Dendritic cell treated with granulocyte-macrophage colony-stimulating factor and Interleukin-4, amounts not matched to agents 40 ng/mL and 50 ng/mL, for 4 days (primary cell): ENCODE data around the gene KRT80.

Experiments
- H3K27ac Mint-ChIP-seq: one replicate; pipeline ENCODE4 v1.8.0; 2022; ENCODE audit warnings: mild to moderate bottlenecking, mixed read lengths
- H3K27me3 Mint-ChIP-seq: one replicate; pipeline ENCODE4 v1.8.0; 2022; ENCODE audit warnings: mild to moderate bottlenecking, mixed read lengths
- H3K36me3 Mint-ChIP-seq: one replicate; pipeline ENCODE4 v1.8.0; 2022; ENCODE audit warnings: low read depth, mixed read lengths
- H3K4me1 Mint-ChIP-seq: one replicate; pipeline ENCODE4 v1.8.0; 2022; ENCODE audit warnings: low read depth, mixed read lengths
- H3K4me3 Mint-ChIP-seq: one replicate; pipeline ENCODE4 v1.8.0; 2022; ENCODE audit warnings: mild to moderate bottlenecking, moderate library complexity, mixed read lengths
- H3K9me3 Mint-ChIP-seq: one replicate; pipeline ENCODE4 v1.8.0; 2022; ENCODE audit warnings: mixed read lengths
- intact Hi-C: fragments of 100-400 bp; cut with micrococcal nuclease; formaldehyde crosslinking; loops from one replicate; pipeline ENCODE4 v1.15.0; 2022

Gene KRT80

DNA sequence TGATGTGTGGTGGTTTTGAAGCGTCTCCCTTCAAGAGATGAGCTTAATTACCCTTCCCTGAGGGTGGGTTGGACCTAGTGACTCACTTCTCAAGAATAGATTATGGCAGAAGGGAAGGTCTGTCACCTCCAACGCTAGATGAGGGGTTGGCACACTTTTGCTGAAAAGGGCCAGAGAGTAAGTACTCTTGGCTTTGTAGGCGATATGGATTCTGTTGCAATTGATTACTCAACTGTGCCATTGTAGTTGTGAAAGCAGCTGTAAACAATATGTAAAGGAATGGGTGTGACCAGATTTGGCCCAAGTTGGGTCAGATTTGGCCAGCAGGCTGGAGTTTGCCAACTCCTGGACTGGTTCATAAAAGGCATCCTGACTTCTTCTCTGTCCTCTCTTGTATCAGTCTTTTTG is 59.1 kb downstream of the KRT80 start:
- no peaks in the 10 kb centered on the region for H3K9me3 Mint-ChIP-seq
- H3K27ac Mint-ChIP-seq = no peak overlapping the region
- H3K36me3 Mint-ChIP-seq = no peaks in the 10 kb centered on the region

DNA sequence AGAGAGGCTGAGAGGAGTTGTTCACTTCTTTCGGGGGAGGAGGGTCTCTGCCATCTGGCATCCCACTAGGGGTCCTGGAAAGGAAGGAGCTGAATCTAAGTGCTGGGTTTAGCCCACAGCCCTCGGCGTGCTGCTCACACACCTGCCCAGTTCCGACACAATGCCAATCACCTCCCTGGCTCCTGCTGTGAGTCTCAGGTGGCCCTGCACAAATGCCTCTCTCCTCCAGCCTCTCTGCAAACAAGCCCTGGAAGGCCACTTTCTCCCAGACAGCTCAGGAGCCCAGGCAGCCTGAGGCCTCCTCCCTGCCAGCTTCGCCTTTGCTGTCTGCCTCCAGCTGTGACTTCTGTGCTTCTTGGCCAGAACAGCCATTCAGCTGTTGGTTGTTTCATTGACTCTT is 61.1 kb downstream of the KRT80 start:
- no peak overlapping the region for H3K27ac Mint-ChIP-seq
- H3K4me3 Mint-ChIP-seq = no peak overlapping the region
- H3K36me3 Mint-ChIP-seq = no peaks in the 10 kb centered on the region
- no peaks in the 10 kb centered on the region for H3K9me3 Mint-ChIP-seq
- intact Hi-C loops = no loop called here
- H3K4me1 Mint-ChIP-seq = peaks cover 29% of the 10 kb centered on the region
- peaks cover 29% of the 10 kb centered on the region for H3K27me3 Mint-ChIP-seq

More for the DNA sequence above, 59.1 kb downstream of the KRT80 start:
- no peak overlapping the region for H3K4me3 Mint-ChIP-seq
- H3K27me3 Mint-ChIP-seq = peaks cover 22% of the 10 kb centered on the region
- H3K4me1 Mint-ChIP-seq = peaks cover 20% of the 10 kb centered on the region
- intact Hi-C loops = no loop called here

- Mint-ChIP-seq H3K27ac (no peak overlapping the region), H3K9me3 (no peaks in the 10 kb centered on the region)
- intact Hi-C loops = no loop called here
These were observed 63.9 kb downstream of the KRT80 start for GRCh38 chr12:52127683-52128450.

DNA sequence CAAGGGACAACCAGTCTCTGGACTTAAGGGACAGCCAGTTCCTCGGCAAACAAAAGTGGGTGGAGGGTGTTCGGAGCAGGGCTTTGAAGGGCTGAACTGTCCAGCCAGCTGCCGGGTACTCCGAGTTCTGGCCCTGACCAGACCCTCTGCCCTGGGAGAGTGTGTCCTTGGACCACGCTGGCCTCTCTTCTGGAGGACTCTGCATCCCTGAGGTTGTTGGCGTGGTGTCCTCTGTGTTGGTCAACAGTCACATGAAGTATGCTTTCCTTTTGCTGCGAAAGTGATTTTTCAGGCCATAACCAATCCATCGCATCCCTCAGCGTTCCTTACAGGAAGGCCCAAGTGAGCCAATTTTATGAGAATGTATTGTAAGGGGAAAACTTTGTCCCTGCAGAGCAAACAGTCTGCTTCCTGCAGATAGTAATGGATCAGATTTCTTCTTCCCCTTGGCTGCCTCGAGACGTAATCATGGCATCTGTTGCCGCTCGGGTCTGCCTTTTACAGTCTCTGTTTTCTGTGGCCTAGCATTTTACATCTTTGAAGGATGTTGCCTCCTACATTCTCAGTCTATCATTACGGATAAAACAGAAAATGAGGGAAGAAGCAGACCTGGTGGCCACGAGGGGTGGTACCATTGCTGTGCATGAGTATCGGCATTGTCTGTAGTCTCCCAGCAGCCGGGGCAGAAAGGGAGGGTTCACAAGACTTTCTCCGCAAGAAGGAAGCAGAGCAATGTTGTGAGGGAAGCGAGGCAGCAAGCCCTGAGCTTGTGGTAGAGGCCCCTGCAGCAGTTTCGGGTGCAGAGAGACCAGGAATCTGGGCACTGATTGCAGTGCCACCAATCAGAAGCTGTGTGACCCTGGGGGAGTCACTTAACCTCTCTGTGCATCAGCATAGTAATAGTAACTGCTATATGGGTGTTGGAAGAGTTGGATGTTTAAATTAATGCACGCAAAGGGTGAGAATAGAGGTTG is 64.9 kb downstream of the KRT80 start:
- Mint-ChIP-seq H3K4me1 (peaks cover 17% of the 10 kb centered on the region), H3K4me3 (peak overlapping the region; percentile 14)
- intact Hi-C loops = no loop called here

More at GRCh38 chr12:52127683-52128450, 63.9 kb downstream of the KRT80 start:
- Mint-ChIP-seq H3K36me3 (no peaks in the 10 kb centered on the region), H3K4me3 (no peak overlapping the region), H3K4me1 (peaks cover 21% of the 10 kb centered on the region), H3K27me3 (peaks cover 44% of the 10 kb centered on the region)

GRCh38 chr12:52126050-52126604 is 65.7 kb downstream of the KRT80 start:
- H3K4me3 Mint-ChIP-seq = no peak overlapping the region
- no peaks in the 10 kb centered on the region for H3K9me3 Mint-ChIP-seq
- intact Hi-C loops = no loop called here
- peaks cover 58% of the 10 kb centered on the region for H3K27me3 Mint-ChIP-seq
- H3K4me1 Mint-ChIP-seq = peaks cover 20% of the 10 kb centered on the region
- no peak overlapping the region for H3K27ac Mint-ChIP-seq
- no peaks in the 10 kb centered on the region for H3K36me3 Mint-ChIP-seq

More for the DNA sequence above, 64.9 kb downstream of the KRT80 start:
- Mint-ChIP-seq H3K27me3 (peaks cover 52% of the 10 kb centered on the region), H3K27ac (peak overlapping the region; percentile 52), H3K9me3 (no peaks in the 10 kb centered on the region), H3K36me3 (no peaks in the 10 kb centered on the region)

- intact Hi-C loops = no loop called here
- Mint-ChIP-seq H3K36me3 (no peaks in the 10 kb centered on the region), H3K27me3 (peaks cover 60% of the 10 kb centered on the region), H3K4me3 (no peak overlapping the region), H3K27ac (no peak overlapping the region), H3K4me1 (peaks cover 24% of the 10 kb centered on the region), H3K9me3 (no peaks in the 10 kb centered on the region)
These were observed 66.3 kb downstream of the KRT80 start for GRCh38 chr12:52125476-52125900.

DNA sequence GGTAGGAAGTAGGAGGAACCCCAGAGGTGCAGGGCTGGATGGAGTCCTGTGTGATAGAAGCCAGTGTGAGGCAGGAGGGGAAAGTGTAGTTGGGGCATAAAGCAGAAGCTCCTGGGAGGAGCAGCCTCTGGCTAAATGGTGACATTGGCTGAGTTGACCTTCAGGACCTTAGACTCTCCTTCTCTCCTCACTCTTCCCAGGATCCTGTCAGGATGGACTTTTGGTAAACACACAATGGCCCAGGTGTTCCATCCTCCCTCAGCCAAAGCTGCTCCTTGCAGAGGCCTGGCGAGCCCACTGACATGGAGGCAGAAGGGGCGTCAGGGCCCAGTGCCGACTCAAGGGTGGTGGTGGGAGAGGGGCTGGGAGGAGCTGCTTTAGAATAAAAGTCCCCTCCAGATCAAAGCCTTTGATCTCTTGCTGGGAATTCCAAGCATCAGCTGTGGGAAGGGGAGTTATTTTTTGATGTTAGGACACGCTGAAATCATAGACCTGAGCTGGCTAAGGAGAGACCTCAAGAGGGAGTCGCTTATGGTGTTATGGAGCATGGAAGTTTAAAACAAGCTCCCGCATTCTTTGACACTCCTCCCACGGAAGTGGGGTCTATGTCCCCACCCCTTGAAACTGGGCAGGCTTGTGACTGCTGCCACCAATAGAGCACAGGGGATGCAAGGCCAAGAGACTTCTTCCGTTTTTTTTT is 68.2 kb downstream of the KRT80 start:
- intact Hi-C loops = loop anchor here (5.0 kb wide), 1 partner anchor 41 kb away; no protein-coding TSS in a partner anchor
- H3K4me1 Mint-ChIP-seq = peaks cover 42% of the 10 kb centered on the region
- no peaks in the 10 kb centered on the region for H3K36me3 Mint-ChIP-seq
- H3K27me3 Mint-ChIP-seq = peaks cover 65% of the 10 kb centered on the region
- no peak overlapping the region for H3K4me3 Mint-ChIP-seq
- no peaks in the 10 kb centered on the region for H3K9me3 Mint-ChIP-seq
- no peak overlapping the region for H3K27ac Mint-ChIP-seq

DNA sequence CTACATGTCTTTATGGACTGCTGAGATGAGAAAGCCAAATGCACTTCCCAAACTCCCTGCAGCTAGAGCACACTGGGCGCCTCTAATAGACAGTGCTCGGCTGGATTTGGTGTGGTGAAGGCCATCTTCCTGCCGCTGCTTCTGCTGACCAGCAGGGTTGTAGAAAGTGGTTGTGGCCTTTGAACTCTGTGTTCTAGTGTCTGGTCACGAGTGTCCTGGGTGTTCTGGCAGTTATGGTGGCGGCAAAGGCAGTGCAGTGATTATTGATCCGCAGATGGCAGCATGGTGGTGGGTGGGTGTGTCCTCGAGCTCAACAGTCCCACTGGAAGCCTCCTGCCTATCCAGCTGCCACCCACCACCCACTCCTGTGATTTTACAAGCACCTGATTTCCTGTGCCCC is 68.9 kb downstream of the KRT80 start:
- H3K27ac Mint-ChIP-seq = no peak overlapping the region
- H3K36me3 Mint-ChIP-seq = no peaks in the 10 kb centered on the region
- H3K9me3 Mint-ChIP-seq = no peaks in the 10 kb centered on the region
- intact Hi-C loops = loop anchor here (1.0 to 5.0 kb wide), 2 partner anchors 41 to 98 kb away; no protein-coding TSS in a partner anchor
- no peak overlapping the region for H3K4me3 Mint-ChIP-seq
- peaks cover 49% of the 10 kb centered on the region for H3K4me1 Mint-ChIP-seq
- peaks cover 61% of the 10 kb centered on the region for H3K27me3 Mint-ChIP-seq

- no peaks in the 10 kb centered on the region for H3K9me3 Mint-ChIP-seq
- H3K36me3 Mint-ChIP-seq = no peaks in the 10 kb centered on the region
- H3K27me3 Mint-ChIP-seq = peaks cover 57% of the 10 kb centered on the region
- no peak overlapping the region for H3K4me3 Mint-ChIP-seq
- peak overlapping the region; percentile 48 for H3K27ac Mint-ChIP-seq
- peaks cover 52% of the 10 kb centered on the region for H3K4me1 Mint-ChIP-seq
- intact Hi-C loops = loop anchor here (1.0 to 5.0 kb wide), 2 partner anchors 40 to 97 kb away; no protein-coding TSS in a partner anchor
These were observed 69.3 kb downstream of the KRT80 start for GRCh38 chr12:52122540-52122871.

DNA sequence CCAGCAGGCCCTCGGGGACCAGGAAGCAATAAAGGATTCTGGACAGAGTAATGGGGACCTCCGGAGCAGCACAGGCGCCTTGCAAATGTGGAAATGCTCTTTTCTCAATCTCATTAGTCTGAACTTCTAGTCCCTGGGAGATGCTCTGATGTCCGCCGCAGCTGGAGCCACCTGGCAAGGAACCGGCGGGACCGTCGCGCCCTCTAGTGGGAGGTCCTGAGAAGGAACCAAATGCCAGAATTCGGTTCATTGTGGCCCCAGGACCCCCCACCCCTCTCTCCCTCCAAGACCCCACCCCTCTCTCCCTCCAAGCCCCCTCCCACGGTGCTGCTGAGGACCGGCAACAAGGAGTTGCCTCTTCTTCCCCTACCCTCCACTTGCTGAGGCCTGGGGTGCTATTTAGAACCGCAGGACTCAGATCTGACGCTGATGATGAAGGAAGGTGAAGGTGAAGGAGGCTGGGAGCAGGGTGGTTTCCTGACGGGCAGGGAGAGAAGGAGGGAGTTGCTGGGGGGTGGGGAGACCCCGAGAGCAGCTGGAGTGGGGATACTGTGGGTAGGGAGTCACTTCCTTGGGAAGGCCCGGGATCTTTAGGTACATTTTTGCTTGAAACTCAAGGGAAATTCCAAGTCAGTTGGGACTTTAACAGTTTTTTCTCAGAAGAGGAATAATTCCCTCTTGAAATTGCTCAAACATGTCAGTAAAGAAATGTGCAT is 69.8 kb downstream of the KRT80 start:
- Mint-ChIP-seq H3K4me3 (no peak overlapping the region), H3K36me3 (no peaks in the 10 kb centered on the region), H3K9me3 (no peaks in the 10 kb centered on the region), H3K27ac (peak overlapping the region; percentile 48), H3K4me1 (peaks cover 48% of the 10 kb centered on the region), H3K27me3 (peaks cover 53% of the 10 kb centered on the region)
- intact Hi-C loops = loop anchor here (1.0 to 5.0 kb wide), 2 partner anchors 40 to 97 kb away; no protein-coding TSS in a partner anchor

DNA sequence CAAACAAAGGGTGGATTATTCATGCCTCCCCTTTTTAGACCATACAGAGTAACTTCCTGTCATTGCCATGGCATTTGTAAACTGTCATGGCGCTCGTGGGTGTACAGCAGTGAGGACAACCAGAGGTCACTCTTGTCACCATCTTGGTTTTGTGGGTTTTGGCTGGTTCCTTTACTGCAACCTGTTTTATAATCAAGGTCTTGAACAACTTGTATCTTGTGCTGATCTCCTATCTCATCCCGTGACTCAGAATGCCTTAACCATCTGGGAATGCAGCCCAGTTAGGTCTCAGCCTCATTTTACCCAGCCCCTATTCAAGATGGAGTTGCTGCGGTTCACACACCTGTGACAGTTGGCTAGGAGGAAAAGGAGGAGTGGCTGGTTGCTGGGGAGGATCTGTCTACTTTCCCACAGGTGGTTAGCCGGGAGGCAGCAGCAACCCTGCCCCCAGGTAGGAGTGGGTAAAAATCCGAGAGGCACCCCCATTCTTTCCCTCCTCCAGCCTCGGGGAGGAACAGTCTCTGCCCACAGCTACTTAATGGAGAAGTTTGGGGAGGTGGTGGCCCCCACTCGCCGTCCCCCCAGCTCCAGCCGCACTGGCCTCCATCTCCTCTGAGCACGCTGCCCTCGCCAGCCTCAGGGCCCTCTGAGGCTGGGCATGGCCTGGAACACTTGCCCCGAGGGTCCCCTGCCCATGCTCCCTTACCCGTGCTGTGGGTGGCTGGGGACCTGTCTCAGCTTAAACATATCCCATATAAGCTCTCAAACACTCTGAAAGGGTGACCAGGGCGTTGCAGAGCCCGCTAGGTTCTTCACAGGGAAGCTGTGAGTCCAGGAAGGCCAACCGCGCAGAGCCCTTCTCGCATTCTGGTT is 70.6 kb downstream of the KRT80 start:
- intact Hi-C loops = loop anchor here (5.0 kb wide), 1 partner anchor 39 kb away; no protein-coding TSS in a partner anchor
- H3K4me3 Mint-ChIP-seq = no peak overlapping the region
- peaks cover 46% of the 10 kb centered on the region for H3K4me1 Mint-ChIP-seq
- H3K9me3 Mint-ChIP-seq = no peaks in the 10 kb centered on the region
- peak overlapping the region; percentile 48 for H3K27ac Mint-ChIP-seq
- H3K27me3 Mint-ChIP-seq = peaks cover 52% of the 10 kb centered on the region
- H3K36me3 Mint-ChIP-seq = no peaks in the 10 kb centered on the region
